Endothelial cell of umbilical vein (primary cell): Measurements from ENCODE around the gene KCNH1. TPM values are rescaled to one million over a fixed set of nuclear protein-coding genes. Genes with fewer than 3 reads are reported as not detected.

Experiments
- BruUV-seq: library from RNA; stranded (reverse); fragments of 400-500 nt; replicated peaks from 2 replicates; lab custom pipeline; 2021; lab: Mats Ljungman, UMichigan
- CTCF ChIA-PET: fragments of 300-600, 350-600 bp; sonication (Branson Sonifier 250); formaldehyde crosslinking; loops from one replicate; lab custom pipeline; 2021; ENCODE audit warnings: antibody characterized with exemption, inconsistent platforms; lab: Charles Lee
- POLR2A ChIA-PET: fragments of 300-600, 350-600 bp; sonication (Branson Sonifier 250); formaldehyde crosslinking; loops from one replicate; lab custom pipeline; 2021; ENCODE audit warnings: antibody characterized with exemption, inconsistent platforms; lab: Charles Lee
- DNase-seq: peaks from one replicate; pipeline ENCODE4 v3.0.0-alpha.2; 2011; ENCODE audit warnings: low read depth, low spot score
- FAIRE-seq: peaks from 2 replicates; lab custom pipeline; 2011; peaks lifted over from hg19 to GRCh38; lab: Jason Lieb, UNC
- H2AFZ ChIP-seq: 2 replicates; pipeline ENCODE4 v1.6.0; 2012; ENCODE audit warnings: low read depth, low read length, control low read depth, inconsistent platforms
- H3K27ac ChIP-seq: 2 replicates; pipeline ENCODE4 v1.5.1; 2011; ENCODE audit warnings: low read depth, mild to moderate bottlenecking, control low read depth, low read length, moderate library complexity; ENCODE audit not compliant: insufficient read depth
- H3K27me3 ChIP-seq, 2 experiments: 2 replicates each; pipeline versions ENCODE4 v1.6.0 to v1.6.1; 2011; ENCODE audit warnings: low read length in 2 of 2, mixed read lengths in 1 of 2; ENCODE audit not compliant: control insufficient read depth in 2 of 2, insufficient read depth in 2 of 2
- H3K36me3 ChIP-seq, 2 experiments: 2 replicates in 1 of 2; 3 replicates in 1 of 2; pipeline ENCODE4 v1.5.1; 2011; ENCODE audit warnings: low read length in 2 of 2, mild to moderate bottlenecking in 1 of 2, moderate library complexity in 1 of 2; ENCODE audit not compliant: control insufficient read depth in 2 of 2, insufficient read depth in 2 of 2; ENCODE audit errors: extremely low read depth in 1 of 2
- H3K4me1 ChIP-seq: 3 replicates; pipeline ENCODE4 v1.5.1; 2011; ENCODE audit warnings: mild to moderate bottlenecking, low read length; ENCODE audit not compliant: control insufficient read depth, insufficient read depth; ENCODE audit errors: extremely low read depth
- H3K4me2 ChIP-seq: 2 replicates; pipeline ENCODE4 v1.6.1; 2011; ENCODE audit warnings: low read length, control low read depth, mixed read lengths; ENCODE audit not compliant: insufficient read depth
- H3K4me3 ChIP-seq, 3 experiments: fragments of 200-600 bp in 1 of 3; sonication (generic), shearing (Covaris generic) in 1 of 3; replicated peaks in 1 of 3; 2 replicates each; pipeline ENCODE4 v1.5.1; 2011 to 2016; ENCODE audit warnings: control low read depth in 3 of 3, low read length in 3 of 3, mild to moderate bottlenecking in 2 of 3, inconsistent platforms in 1 of 3, low read depth in 1 of 3, moderate library complexity in 1 of 3; ENCODE audit not compliant: insufficient read depth in 1 of 3
- H3K79me2 ChIP-seq: 2 replicates; pipeline ENCODE4 v1.6.0; 2012; ENCODE audit warnings: low read length, inconsistent platforms; ENCODE audit not compliant: control insufficient read depth, insufficient read depth
- H3K9ac ChIP-seq: replicated peaks from 2 replicates; pipeline ENCODE3; 2011; ENCODE audit warnings: low read length, control low read depth; ENCODE audit not compliant: insufficient read depth; ENCODE audit errors: extremely low read depth
- H3K9me1 ChIP-seq: replicated peaks from 3 replicates; pipeline ENCODE4 v1.6.0; 2011; ENCODE audit warnings: mild to moderate bottlenecking, low read length; ENCODE audit not compliant: control insufficient read depth, insufficient read depth; ENCODE audit errors: extremely low read depth
- H3K9me3 ChIP-seq: replicated peaks from 2 replicates; pipeline ENCODE4 v1.5.1; 2012; ENCODE audit warnings: low read length, inconsistent platforms; ENCODE audit not compliant: control insufficient read depth, insufficient read depth
- H4K20me1 ChIP-seq: replicated peaks from 2 replicates; pipeline ENCODE3; 2011; ENCODE audit warnings: mild to moderate bottlenecking, low read length; ENCODE audit not compliant: control insufficient read depth, insufficient read depth; ENCODE audit errors: extremely low read depth
- EZH2 ChIP-seq: IDR thresholded peaks from 2 replicates; pipeline ENCODE4 v1.6.1; 2012; ENCODE audit warnings: borderline replicate concordance, low read depth, mild to moderate bottlenecking, moderate library complexity, low read length, inconsistent platforms; ENCODE audit not compliant: severe bottlenecking
- FOS ChIP-seq: IDR thresholded peaks from 2 replicates; pipeline ENCODE4 v1.6.1; 2011; ENCODE audit warnings: mild to moderate bottlenecking, low read length, moderate library complexity, borderline replicate concordance; ENCODE audit not compliant: insufficient read depth
- GATA2 ChIP-seq: IDR thresholded peaks from 2 replicates; pipeline ENCODE4 v1.7.0; 2011; ENCODE audit warnings: low read depth, mild to moderate bottlenecking, moderate library complexity, mixed read lengths, low read length; ENCODE audit not compliant: insufficient read length, insufficient read depth
- JUN ChIP-seq: IDR thresholded peaks from 2 replicates; pipeline ENCODE4 v1.6.1; 2011; ENCODE audit warnings: borderline replicate concordance, low read depth; ENCODE audit not compliant: insufficient read length, insufficient read depth
- MYC ChIP-seq: IDR thresholded peaks from one replicate; pipeline ENCODE4 v1.6.1; 2011; ENCODE audit warnings: mild to moderate bottlenecking, low read depth, low read length
- POLR2A ChIP-seq: IDR thresholded peaks from 2 replicates; pipeline ENCODE4 v1.6.1; 2012; ENCODE audit warnings: low read depth, mild to moderate bottlenecking, control low read depth, low read length
- POLR2AphosphoS5 ChIP-seq: IDR thresholded peaks from 2 replicates; pipeline ENCODE4 v1.6.1; 2012; ENCODE audit warnings: low read depth, mild to moderate bottlenecking, control low read depth, low read length, moderate library complexity; ENCODE audit not compliant: insufficient read depth
- dilution Hi-C: fragments of 300-500 bp; cut with MboI; formaldehyde crosslinking; loops from one replicate; pipeline ENCODE4 v1.15.0; 2019; ENCODE audit warnings: low sequenced_read_pairs; ENCODE audit not compliant: extremely low pct_ligation_motif_present
- intact Hi-C: fragments of 100-400 bp; cut with micrococcal nuclease; formaldehyde crosslinking; loops from one replicate; pipeline ENCODE4 v1.10.0; 2022
- polyA plus RNA-seq, 4 experiments: library from polyadenylated mRNA; depleted of rRNA in 3 of 4; stranded (reverse) in 3 of 4; unstranded in 1 of 4; fragments of >200 nt; gene quantifications; 2 replicates each; pipeline versions ENCODE4 v1.2.1 to v1.2.3, GENCODE V29; 2011 to 2012; ENCODE audit warnings: missing spikeins in 1 of 4
- total RNA-seq: library from RNA; stranded (reverse); gene quantifications from 2 replicates; pipeline ENCODE4 v1.2.3, GENCODE V29; 2021
- TF ChIP-seq, protein P1 (sequence below): IDR thresholded peaks from 2 replicates; pipeline ENCODE4 v1.6.1; 2011; ENCODE audit not compliant: insufficient read depth, insufficient read length
- TF ChIP-seq, protein P2 (sequence below), 2 donors: IDR thresholded peaks; 1 replicate in 1 of 2; 2 replicates in 1 of 2; pipeline ENCODE4 v1.5.1; 2011; ENCODE audit warnings: low read length in 2 of 2, mild to moderate bottlenecking in 2 of 2, moderate library complexity in 2 of 2, control low read depth in 1 of 2, inconsistent platforms in 1 of 2, low read depth in 1 of 2; ENCODE audit not compliant: insufficient read depth in 1 of 2; ENCODE audit errors: extremely low read depth in 1 of 2

The KCNH1 gene
- total and polyA plus RNA-seq, 2 donors (not counting 3 experiments of a cell fraction or from before 2014, with no cell fraction given) = not detected

DNA sequence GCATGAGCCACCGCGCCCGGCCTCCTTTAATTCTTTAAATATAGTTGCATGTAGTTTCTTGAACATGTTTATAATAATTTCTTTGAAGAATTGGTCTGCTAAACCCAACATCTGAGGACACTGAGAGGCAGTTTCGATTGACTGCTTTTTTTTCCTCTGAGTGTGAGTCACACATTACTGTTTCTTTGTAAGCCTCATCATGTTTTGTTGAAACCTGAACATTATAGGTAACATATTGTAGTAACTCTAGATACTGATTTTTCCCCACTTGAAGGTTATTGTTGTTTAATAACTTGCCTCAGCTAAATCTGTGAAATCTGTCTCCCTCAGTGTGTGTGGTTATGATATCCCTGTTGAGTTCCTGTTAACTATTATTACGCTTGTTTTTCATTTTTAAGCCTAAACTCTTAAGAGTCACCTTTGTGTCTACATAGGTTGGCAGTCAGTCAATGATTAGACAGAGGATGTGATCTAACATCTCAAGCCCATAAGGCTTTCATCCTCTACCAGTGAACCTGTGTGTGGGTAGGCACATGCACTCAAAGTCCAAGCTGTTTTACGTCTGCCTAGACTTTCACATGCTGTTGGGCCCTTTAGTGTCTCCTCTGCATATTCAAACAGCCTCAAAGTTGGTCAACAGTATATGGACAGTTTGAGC, 155.5 kb downstream of the KCNH1 start:
- Histone ChIP-seq H3K36me3 (no peaks in the 10 kb centered on the region), H3K4me3 (no peak overlapping the region), H3K4me2 (no peak overlapping the region), H2AFZ (no peak overlapping the region), H3K9me1 (no peaks in the 10 kb centered on the region), H3K9ac (no peak overlapping the region), H3K27ac (no peak overlapping the region), H3K9me3 (peaks cover 2% of the 10 kb centered on the region), H4K20me1 (no peaks in the 10 kb centered on the region), H3K79me2 (no peaks in the 10 kb centered on the region), H3K4me1 (no peaks in the 10 kb centered on the region), H3K27me3 (no peaks in the 10 kb centered on the region)
- BruUV-seq = no TSS peak
- no peak for TF ChIP-seq FOS
- TF ChIP-seq, protein P1, sequence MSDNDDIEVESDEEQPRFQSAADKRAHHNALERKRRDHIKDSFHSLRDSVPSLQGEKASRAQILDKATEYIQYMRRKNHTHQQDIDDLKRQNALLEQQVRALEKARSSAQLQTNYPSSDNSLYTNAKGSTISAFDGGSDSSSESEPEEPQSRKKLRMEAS = no peak
- no peak for TF ChIP-seq EZH2
- no peak for TF ChIP-seq POLR2AphosphoS5
- no peak for TF ChIP-seq JUN
- no peak for TF ChIP-seq GATA2
- TF ChIP-seq, protein P2, sequence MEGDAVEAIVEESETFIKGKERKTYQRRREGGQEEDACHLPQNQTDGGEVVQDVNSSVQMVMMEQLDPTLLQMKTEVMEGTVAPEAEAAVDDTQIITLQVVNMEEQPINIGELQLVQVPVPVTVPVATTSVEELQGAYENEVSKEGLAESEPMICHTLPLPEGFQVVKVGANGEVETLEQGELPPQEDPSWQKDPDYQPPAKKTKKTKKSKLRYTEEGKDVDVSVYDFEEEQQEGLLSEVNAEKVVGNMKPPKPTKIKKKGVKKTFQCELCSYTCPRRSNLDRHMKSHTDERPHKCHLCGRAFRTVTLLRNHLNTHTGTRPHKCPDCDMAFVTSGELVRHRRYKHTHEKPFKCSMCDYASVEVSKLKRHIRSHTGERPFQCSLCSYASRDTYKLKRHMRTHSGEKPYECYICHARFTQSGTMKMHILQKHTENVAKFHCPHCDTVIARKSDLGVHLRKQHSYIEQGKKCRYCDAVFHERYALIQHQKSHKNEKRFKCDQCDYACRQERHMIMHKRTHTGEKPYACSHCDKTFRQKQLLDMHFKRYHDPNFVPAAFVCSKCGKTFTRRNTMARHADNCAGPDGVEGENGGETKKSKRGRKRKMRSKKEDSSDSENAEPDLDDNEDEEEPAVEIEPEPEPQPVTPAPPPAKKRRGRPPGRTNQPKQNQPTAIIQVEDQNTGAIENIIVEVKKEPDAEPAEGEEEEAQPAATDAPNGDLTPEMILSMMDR (IDR thresholded peaks at IDR 0.05; ENCODE audit: extremely low read depth in 1 of 2, insufficient read depth in 1 of 2, low read depth in 1 of 2, low read length in 2 of 2) = no peak
- no peak for TF ChIP-seq POLR2A
- no peak for TF ChIP-seq MYC
- ChIA-PET CTCF (no interaction called here), POLR2A (no interaction called here)
- dilution Hi-C loops (no loop called here), intact Hi-C loops (no loop called here)
- no peak for DNase-seq
- no peak for FAIRE-seq
